Cardiac fibroblast (primary cell): ENCODE measurements around the gene RAD51.

ENCODE experiments used
- DNase-seq, 2 donors: peaks; one replicate each; pipeline versions ENCODE4 v3.0.0 to v3.0.0-alpha.2; 2010; ENCODE audit warnings: low read depth in 2 of 2
- H3K4me3 ChIP-seq, 2 donors: replicated peaks in 1 of 2; 1 replicate in 1 of 2; 2 replicates in 1 of 2; pipeline ENCODE4 v1.5.1; 2011; ENCODE audit warnings: low read depth in 2 of 2, low read length in 2 of 2, mild to moderate bottlenecking in 2 of 2, moderate library complexity in 1 of 2
- CTCF ChIP-seq: IDR thresholded peaks from one replicate; pipeline ENCODE4 v1.5.1; 2011; ENCODE audit warnings: low read depth, mild to moderate bottlenecking, low read length, inconsistent platforms

RAD51 gene

GRCh38 chr15:40770147-40770721 is 75.3 kb downstream of the RAD51 start:
- H3K4me3 ChIP-seq = no peak overlapping the region

GRCh38 chr15:40771242-40771641 is 76.3 kb downstream of the RAD51 start:
- TF ChIP-seq CTCF = no peak
- no peak overlapping the region for H3K4me3 ChIP-seq
- no peak for DNase-seq

More at GRCh38 chr15:40770147-40770721, 75.3 kb downstream of the RAD51 start:
- no peak for DNase-seq
- TF ChIP-seq CTCF = no peak

GRCh38 chr15:40772014-40772413 is 77.0 kb downstream of the RAD51 start:
- no peak for TF ChIP-seq CTCF
- H3K4me3 ChIP-seq = no peak overlapping the region
- DNase-seq = no peak

- no peak for DNase-seq
- no peak for TF ChIP-seq CTCF
- no peak overlapping the region for H3K4me3 ChIP-seq
Observed at GRCh38 chr15:40773496-40773895, 78.5 kb downstream of the RAD51 start.

- no peak for DNase-seq
- no peak overlapping the region for H3K4me3 ChIP-seq
- no peak for TF ChIP-seq CTCF
Observed at GRCh38 chr15:40773902-40774301, 78.9 kb downstream of the RAD51 start.

- no peak for DNase-seq
- no peak for TF ChIP-seq CTCF
Observed at GRCh38 chr15:40775007-40775406, 80.0 kb downstream of the RAD51 start.

More at GRCh38 chr15:40775007-40775406, 80.0 kb downstream of the RAD51 start:
- no peak overlapping the region for H3K4me3 ChIP-seq
